Tibial nerve (tissue), 4 donors: Measurements from ENCODE around the gene PNPO. TPM values are rescaled to one million over a fixed set of nuclear protein-coding genes. Genes with fewer than 3 reads are reported as not detected.

Experiments used
- DNase-seq, 2 donors: peaks; one replicate each; pipeline ENCODE4 v3.0.0-alpha.2; 2019; ENCODE audit warnings: low spot score in 2 of 2
- H3K27ac ChIP-seq, 4 donors: fragments of 200-600 bp; sonication (generic) in 3 of 4; one replicate each; pipeline ENCODE4 v1.5.1; 2017 to 2019; ENCODE audit warnings: mild to moderate bottlenecking in 1 of 4
- H3K27me3 ChIP-seq, 2 donors: fragments of 200-600 bp; sonication (generic) in 1 of 2; one replicate each; pipeline versions ENCODE4 v1.5.1 to v1.6.0; 2017 to 2019
- H3K36me3 ChIP-seq, 3 donors: fragments of 200-600 bp; sonication (generic); one replicate each; pipeline ENCODE4 v1.5.1; 2018 to 2019
- H3K4me1 ChIP-seq, 4 donors: fragments of 200-600 bp; sonication (generic) in 3 of 4; one replicate each; pipeline ENCODE4 v1.5.1; 2017 to 2019
- H3K4me3 ChIP-seq, 4 donors: fragments of 200-600 bp; sonication (generic) in 3 of 4; one replicate each; pipeline ENCODE4 v1.5.1; 2017 to 2019; ENCODE audit warnings: mild to moderate bottlenecking in 1 of 4, moderate library complexity in 1 of 4
- H3K9me3 ChIP-seq, 4 donors: fragments of 200-600 bp; sonication (generic) in 3 of 4; one replicate each; pipeline ENCODE4 v1.5.1; 2017 to 2019
- EP300 ChIP-seq, 2 donors: sonication (generic); formaldehyde crosslinking; IDR thresholded peaks; one replicate each; pipeline ENCODE4 v1.6.1; 2017; ENCODE audit warnings: antibody characterized with exemption in 2 of 2, mild to moderate bottlenecking in 1 of 2
- POLR2A ChIP-seq, 2 donors: fragments of 450-650 bp; IDR thresholded peaks; one replicate each; pipeline ENCODE4 v1.6.1; 2017; ENCODE audit warnings: antibody characterized with exemption in 2 of 2, mild to moderate bottlenecking in 2 of 2, moderate library complexity in 2 of 2
- WGBS, 2 donors: methylation state at CpG; one replicate each; pipeline ENCODE4 v1.1.5; 2018; 5-methylcytosine and 5-hydroxymethylcytosine counted together
- total RNA-seq, 4 donors: library from RNA; depleted of rRNA; stranded (reverse); fragments of >200 nt; gene quantifications; one replicate each; pipeline ENCODE4 v1.1.0, GENCODE V29; 2016
- TF ChIP-seq, protein P1 (sequence below), 5 experiments: fragments of 200-600 bp in 3 of 5; fragments of 450-650 bp in 2 of 5; sonication (generic) in 3 of 5; IDR thresholded peaks; one replicate each; pipeline ENCODE4 v1.5.1; 2016 to 2019; ENCODE audit warnings: antibody characterized with exemption in 5 of 5, mild to moderate bottlenecking in 3 of 5, moderate library complexity in 2 of 5

Gene PNPO
- total RNA-seq, 4 donors from 2014 or later: 36.0 to 56.8 (median 51.2) TPM

DNA sequence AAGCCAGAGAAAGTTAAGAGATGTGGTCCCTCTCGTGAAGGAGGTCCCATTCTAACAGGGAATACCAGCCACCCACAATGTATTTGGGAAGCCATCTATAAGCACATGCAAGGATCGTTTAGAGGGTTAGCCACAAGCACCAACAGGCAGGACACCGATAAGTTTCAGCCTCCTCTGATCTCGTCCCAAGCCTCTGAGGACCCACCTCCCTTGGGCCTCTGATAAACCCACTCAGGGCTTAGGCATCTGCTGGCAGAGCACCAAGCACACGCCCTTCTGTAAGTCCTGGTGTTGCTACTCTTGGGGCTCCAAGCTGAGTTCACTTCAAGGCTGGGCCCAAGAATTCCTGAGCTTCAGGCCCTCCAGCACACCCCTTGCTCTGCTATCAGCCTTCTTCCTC lies 5.4 kb upstream of the PNPO start:
- Histone ChIP-seq H3K4me3 (no peak overlapping the region), H3K27me3 (no peaks in the 10 kb centered on the region), H3K36me3 (peaks cover 0 to 18% (median 0%) of the 10 kb centered on the region in 3 donors), H3K27ac (no peak overlapping the region), H3K9me3 (no peaks in the 10 kb centered on the region), H3K4me1 (peaks cover 0 to 25% (median 3%) of the 10 kb centered on the region in 4 donors)
- no peak for DNase-seq
- TF ChIP-seq EP300 (IDR thresholded peaks at IDR 0.05) (no peak), POLR2A (IDR thresholded peaks at IDR 0.05) (no peak)
- TF ChIP-seq, protein P1, sequence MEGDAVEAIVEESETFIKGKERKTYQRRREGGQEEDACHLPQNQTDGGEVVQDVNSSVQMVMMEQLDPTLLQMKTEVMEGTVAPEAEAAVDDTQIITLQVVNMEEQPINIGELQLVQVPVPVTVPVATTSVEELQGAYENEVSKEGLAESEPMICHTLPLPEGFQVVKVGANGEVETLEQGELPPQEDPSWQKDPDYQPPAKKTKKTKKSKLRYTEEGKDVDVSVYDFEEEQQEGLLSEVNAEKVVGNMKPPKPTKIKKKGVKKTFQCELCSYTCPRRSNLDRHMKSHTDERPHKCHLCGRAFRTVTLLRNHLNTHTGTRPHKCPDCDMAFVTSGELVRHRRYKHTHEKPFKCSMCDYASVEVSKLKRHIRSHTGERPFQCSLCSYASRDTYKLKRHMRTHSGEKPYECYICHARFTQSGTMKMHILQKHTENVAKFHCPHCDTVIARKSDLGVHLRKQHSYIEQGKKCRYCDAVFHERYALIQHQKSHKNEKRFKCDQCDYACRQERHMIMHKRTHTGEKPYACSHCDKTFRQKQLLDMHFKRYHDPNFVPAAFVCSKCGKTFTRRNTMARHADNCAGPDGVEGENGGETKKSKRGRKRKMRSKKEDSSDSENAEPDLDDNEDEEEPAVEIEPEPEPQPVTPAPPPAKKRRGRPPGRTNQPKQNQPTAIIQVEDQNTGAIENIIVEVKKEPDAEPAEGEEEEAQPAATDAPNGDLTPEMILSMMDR (IDR thresholded peaks at IDR 0.05): no peak
- 61 to 78% methylated on average over 5 of the region's 5 CpGs for WGBS, 2 donors

DNA sequence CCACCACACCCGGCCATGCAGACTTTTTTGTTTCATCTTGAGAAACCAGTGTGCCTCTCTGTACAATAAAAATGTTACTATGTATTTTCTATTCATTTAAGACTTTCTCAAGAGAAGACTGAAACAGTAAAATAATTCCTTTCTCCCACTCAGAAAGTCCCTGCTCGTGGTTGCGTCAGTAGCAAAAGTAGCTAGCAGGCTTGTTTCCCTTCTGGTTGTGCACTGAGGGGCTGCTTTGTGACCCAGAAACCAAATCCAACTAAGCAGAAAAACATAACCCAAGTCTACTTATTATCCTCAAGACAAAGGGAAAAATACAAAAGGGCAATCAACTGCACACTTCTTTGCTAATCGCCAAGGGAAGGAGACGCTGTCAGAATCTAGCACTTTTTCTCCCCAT lies 3.4 kb upstream of the PNPO start:
- Histone ChIP-seq H3K27ac (peak overlapping the region in 2 of 4 donors; percentile 9), H3K4me3 (no peak overlapping the region), H3K4me1 (peaks cover 0 to 32% (median 12%) of the 10 kb centered on the region in 4 donors), H3K36me3 (peaks cover 0 to 6% (median 0%) of the 10 kb centered on the region in 3 donors), H3K9me3 (no peaks in the 10 kb centered on the region), H3K27me3 (no peaks in the 10 kb centered on the region)
- no peak for TF ChIP-seq EP300 (IDR thresholded peaks at IDR 0.05)
- TF ChIP-seq POLR2A (IDR thresholded peaks at IDR 0.05): no peak
- TF ChIP-seq, protein P1 (IDR thresholded peaks at IDR 0.05): no peak
- 51 to 54% methylated on average over 5 of the region's 5 CpGs for WGBS, 2 donors
- no peak for DNase-seq

DNA sequence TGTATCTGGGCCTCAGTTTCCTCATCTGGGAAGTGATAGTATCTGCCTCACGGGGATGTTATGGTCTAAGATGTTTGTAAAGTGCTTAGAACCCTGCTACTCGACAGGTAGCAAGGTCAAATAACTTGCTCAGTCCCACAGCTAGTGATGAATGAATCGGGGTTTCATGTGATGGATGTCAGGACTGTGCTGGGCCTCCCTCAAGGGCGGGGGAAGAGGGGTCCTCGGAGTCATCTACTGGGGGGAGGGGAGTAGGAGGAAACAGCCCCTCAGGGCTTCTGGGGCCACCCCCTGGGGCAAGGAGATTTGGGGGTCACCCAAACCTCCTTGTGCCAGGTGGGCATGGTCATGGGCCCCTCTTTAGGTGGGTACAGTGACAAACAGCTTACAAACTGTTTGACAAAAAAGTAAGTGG lies 732 bp downstream of the PNPO start:
- no peak for DNase-seq
- Histone ChIP-seq H3K4me1 (peaks cover 0 to 38% (median 13%) of the 10 kb centered on the region in 4 donors), H3K4me3 (peak overlapping the region; percentile 64 to 91 (median 82)), H3K9me3 (no peaks in the 10 kb centered on the region), H3K27ac (peak overlapping the region in 3 of 4 donors; percentile 77 to 90 (median 87)), H3K27me3 (no peaks in the 10 kb centered on the region), H3K36me3 (peaks cover 0 to 34% (median 0%) of the 10 kb centered on the region in 3 donors)
- TF ChIP-seq, protein P1 (IDR thresholded peaks at IDR 0.05): no peak
- TF ChIP-seq POLR2A (IDR thresholded peaks at IDR 0.05) (no peak), EP300 (IDR thresholded peaks at IDR 0.05) (no peak)
- 8 to 16% methylated on average over 5 of the region's 5 CpGs for WGBS, 2 donors

DNA sequence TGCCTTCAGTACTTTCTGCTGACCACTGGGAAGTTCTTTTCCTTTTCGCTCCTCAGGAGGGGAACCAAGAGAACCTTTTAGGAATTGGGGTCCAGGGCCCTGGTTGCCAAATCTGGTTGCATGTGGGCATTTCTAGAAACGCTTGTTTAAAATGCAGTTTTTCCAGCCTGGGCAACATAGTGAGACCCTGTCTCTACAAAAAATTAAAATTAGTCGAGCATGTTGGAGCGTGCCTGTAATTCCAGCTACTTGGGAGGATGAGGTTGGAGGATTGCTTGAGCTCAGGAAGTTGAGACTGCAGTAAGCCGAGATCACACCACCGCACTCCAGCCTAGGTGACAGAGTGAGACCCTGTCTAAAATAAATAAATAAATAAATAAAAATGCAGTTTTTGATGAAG lies 1.2 kb downstream of the PNPO start:
- WGBS, 2 donors: 73 to 76% methylated on average over 6 of the region's 6 CpGs
- H3K4me1 ChIP-seq: peaks cover 0 to 39% (median 13%) of the 10 kb centered on the region in 4 donors

DNA sequence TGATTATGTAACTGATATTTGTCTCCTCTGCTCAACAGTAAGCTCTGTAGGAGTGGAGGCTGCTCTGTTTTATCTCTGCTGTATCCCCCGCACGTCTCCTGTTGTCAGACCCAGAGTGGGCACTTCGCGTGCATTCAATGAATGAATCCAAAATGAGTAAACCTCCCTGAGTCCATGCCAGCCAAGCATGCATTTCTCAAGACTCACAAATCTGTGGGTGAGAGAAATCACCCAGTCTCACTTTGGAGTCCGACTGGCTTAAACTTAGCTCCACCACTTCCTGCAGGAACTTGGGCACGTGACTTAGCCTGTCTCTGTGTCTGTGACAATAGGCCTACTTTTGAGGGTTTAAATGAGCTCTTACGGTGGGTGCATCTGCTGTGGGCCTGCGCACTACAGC lies 3.7 kb downstream of the PNPO start:
- no peak for TF ChIP-seq POLR2A (IDR thresholded peaks at IDR 0.05)
- TF ChIP-seq, protein P1 (IDR thresholded peaks at IDR 0.05): no peak
- no peak for DNase-seq
- Histone ChIP-seq H3K27ac (peak overlapping the region in 2 of 4 donors; percentile 21 to 26), H3K27me3 (no peaks in the 10 kb centered on the region), H3K4me3 (no peak overlapping the region), H3K36me3 (peaks cover 0 to 34% (median 0%) of the 10 kb centered on the region in 3 donors), H3K9me3 (no peaks in the 10 kb centered on the region), H3K4me1 (peaks cover 0 to 50% (median 25%) of the 10 kb centered on the region in 4 donors)
- WGBS, 2 donors: 67 to 68% methylated on average over 8 of the region's 8 CpGs

More for the DNA sequence above, 1.2 kb downstream of the PNPO start:
- DNase-seq: no peak
- Histone ChIP-seq H3K27ac (peak overlapping the region in 3 of 4 donors; percentile 77 to 90 (median 87)), H3K36me3 (peaks cover 0 to 34% (median 0%) of the 10 kb centered on the region in 3 donors), H3K4me3 (peak overlapping the region; percentile 64 to 91 (median 82)), H3K27me3 (no peaks in the 10 kb centered on the region), H3K9me3 (no peaks in the 10 kb centered on the region)
- TF ChIP-seq, protein P1 (IDR thresholded peaks at IDR 0.05): no peak
- TF ChIP-seq POLR2A (IDR thresholded peaks at IDR 0.05) (no peak), EP300 (IDR thresholded peaks at IDR 0.05) (no peak)
